Measurements from ENCODE around the gene ANGPTL1.

ANGPTL1 gene

GRCh38 chr1:178908358-178908757, 37.5 kb upstream of the ANGPTL1 start:
- DNase-seq (ENCODE audit: insufficient read length, low spot score) = no peak
- TF ChIP-seq, protein P1, sequence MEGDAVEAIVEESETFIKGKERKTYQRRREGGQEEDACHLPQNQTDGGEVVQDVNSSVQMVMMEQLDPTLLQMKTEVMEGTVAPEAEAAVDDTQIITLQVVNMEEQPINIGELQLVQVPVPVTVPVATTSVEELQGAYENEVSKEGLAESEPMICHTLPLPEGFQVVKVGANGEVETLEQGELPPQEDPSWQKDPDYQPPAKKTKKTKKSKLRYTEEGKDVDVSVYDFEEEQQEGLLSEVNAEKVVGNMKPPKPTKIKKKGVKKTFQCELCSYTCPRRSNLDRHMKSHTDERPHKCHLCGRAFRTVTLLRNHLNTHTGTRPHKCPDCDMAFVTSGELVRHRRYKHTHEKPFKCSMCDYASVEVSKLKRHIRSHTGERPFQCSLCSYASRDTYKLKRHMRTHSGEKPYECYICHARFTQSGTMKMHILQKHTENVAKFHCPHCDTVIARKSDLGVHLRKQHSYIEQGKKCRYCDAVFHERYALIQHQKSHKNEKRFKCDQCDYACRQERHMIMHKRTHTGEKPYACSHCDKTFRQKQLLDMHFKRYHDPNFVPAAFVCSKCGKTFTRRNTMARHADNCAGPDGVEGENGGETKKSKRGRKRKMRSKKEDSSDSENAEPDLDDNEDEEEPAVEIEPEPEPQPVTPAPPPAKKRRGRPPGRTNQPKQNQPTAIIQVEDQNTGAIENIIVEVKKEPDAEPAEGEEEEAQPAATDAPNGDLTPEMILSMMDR (IDR thresholded peaks at IDR 0.05; ENCODE audit: insufficient read depth, missing control alignments) = no peak
- FAIRE-seq = no peak

DNA sequence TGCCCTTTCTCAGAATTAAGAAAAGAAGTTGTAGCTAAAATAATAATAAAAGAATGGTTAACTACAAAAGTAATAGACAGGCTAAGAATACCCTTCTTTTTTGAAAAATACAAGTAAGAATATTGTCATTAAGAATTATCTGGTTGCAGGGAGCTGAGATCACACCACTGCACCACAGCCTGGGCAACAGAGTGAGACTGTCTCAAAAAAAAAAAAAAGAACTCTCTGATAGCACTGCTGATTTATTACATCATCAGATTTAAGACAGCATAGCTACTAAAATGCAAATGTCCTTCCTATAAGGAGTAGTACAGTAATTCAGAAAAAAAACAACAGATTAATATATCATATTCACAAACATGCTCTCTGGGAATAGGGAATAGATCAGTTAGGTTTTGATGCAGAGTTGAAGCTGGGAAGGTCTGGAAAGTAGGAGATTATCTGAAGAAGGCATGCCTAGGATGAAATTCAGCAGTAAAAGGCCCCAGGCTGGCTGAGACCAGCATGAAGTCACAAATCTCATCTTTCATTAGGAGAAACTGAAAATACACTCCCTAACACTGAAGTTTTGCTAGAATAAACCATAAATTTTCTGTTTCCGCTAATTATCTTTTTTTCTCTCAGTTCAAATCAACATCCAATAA, 30.7 kb upstream of the ANGPTL1 start:
- FAIRE-seq = peak; percentile 89
- TF ChIP-seq, protein P1 (IDR thresholded peaks at IDR 0.05; ENCODE audit: insufficient read depth, missing control alignments) = no peak
- DNase-seq (ENCODE audit: insufficient read length, low spot score) = no peak

GRCh38 chr1:178899402-178899801, 28.5 kb upstream of the ANGPTL1 start:
- TF ChIP-seq, protein P1 (IDR thresholded peaks at IDR 0.05; ENCODE audit: insufficient read depth, missing control alignments) = no peak
- DNase-seq (ENCODE audit: insufficient read length, low spot score) (no peak), FAIRE-seq (peak; percentile 48)

DNA sequence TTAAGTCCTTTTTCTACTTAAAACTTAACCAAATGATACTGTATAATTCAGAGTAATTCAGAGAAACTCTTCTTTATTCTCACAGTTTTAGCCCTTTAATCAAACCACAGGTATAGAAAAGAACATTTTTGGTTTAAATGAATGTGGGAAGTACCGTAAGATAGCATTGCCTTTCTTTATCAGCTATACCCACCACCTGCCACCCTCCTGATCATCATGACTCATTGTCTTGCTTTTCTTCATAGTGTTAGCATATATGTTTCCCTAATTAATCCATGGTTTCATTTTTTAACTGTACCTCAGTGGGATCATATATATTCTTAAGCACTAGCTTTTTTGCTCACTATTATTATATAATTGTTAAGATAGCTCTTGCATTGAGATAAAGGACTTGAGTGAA, 27.5 kb upstream of the ANGPTL1 start:
- TF ChIP-seq, protein P1 (IDR thresholded peaks at IDR 0.05; ENCODE audit: insufficient read depth, missing control alignments) = no peak
- DNase-seq (ENCODE audit: insufficient read length, low spot score) (no peak), FAIRE-seq (no peak)

DNA sequence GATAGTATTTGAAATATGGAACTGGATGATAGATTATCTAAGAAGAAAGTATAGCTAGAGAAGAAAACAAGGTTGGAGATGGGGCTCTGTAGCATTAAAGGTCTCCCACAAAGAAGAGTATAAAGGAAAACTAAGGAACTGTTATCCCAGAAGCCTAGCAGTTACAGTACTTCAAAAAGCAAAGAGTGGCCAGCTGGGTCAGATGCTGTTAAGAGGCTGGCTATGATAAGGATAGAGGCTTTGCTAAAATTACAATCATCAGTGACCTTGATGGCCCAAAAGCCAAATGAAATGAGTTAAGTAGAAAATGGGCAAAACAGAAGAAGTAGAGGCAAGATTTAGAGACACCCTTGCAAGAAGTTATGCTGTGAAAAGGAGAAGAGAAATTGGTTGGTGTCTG, 25.1 kb upstream of the ANGPTL1 start:
- DNase-seq (ENCODE audit: insufficient read length, low spot score) (no peak), FAIRE-seq (no peak)
- TF ChIP-seq, protein P1 (IDR thresholded peaks at IDR 0.05; ENCODE audit: insufficient read depth, missing control alignments) = no peak

- FAIRE-seq (peak; percentile 84), DNase-seq (ENCODE audit: insufficient read length, low spot score) (no peak)
- TF ChIP-seq, protein P1 (IDR thresholded peaks at IDR 0.05; ENCODE audit: insufficient read depth, missing control alignments) = no peak
Measured at GRCh38 chr1:178886551-178886950, 15.7 kb upstream of the ANGPTL1 start.

- TF ChIP-seq, protein P1 (IDR thresholded peaks at IDR 0.05; ENCODE audit: insufficient read depth, missing control alignments) = no peak
Measured at GRCh38 chr1:178885869-178886268, 15.0 kb upstream of the ANGPTL1 start.

More at GRCh38 chr1:178885869-178886268, 15.0 kb upstream of the ANGPTL1 start:
- no peak for DNase-seq (ENCODE audit: insufficient read length, low spot score)
- FAIRE-seq = no peak

Data from D721Med (cell line).